ENCODE measurements around the gene RNF217. TPM values are rescaled to one million over a fixed set of nuclear protein-coding genes. Genes with fewer than 3 reads are reported as not detected.

The RNF217 gene
- total RNA-seq, 1 donor from 2014 or later: not detected

DNA sequence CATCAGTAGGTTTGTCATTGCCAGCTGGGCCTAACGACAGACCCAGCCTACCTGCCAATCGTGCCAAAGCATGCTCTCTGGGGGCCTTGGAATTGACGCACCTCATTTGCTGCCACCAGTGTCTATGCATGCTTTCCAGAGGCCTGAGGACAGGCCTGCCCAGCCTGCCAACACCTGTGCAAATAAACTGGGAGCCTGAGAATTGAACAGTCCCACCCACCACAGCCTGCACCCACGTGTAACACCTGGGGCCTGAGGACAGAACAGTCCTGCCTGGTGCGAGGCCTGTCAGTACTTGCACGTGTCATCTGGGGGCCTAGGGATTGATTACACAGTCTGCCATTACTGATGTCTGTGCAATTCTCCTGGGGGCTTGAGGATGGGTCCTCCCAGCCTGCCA lies 6.2 kb upstream of the RNF217 start:
- H3K27me3 Mint-ChIP-seq: peaks cover 9% of the 10 kb centered on the region

DNA sequence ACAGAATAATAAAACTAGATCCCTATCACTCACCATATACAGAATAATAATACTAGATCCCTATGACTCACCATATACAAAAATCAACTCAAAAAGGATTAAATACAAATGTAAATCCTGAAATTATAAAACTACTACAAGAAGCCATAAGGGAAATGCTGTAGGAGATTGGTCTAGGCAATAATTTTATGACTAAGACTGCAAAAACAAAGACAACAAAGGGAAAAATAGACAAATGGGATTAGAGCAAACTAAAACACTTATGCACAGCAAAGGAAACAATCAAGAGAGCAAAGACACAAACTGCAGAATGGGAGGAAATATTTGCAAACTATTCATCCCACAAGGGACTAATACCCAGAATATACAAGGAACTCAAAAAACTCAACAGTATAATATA lies 4.1 kb upstream of the RNF217 start:
- H3K4me1 Mint-ChIP-seq: peaks cover 8% of the 10 kb centered on the region
- no peak overlapping the region for H3K27ac Mint-ChIP-seq
- TF ChIP-seq, protein P1, sequence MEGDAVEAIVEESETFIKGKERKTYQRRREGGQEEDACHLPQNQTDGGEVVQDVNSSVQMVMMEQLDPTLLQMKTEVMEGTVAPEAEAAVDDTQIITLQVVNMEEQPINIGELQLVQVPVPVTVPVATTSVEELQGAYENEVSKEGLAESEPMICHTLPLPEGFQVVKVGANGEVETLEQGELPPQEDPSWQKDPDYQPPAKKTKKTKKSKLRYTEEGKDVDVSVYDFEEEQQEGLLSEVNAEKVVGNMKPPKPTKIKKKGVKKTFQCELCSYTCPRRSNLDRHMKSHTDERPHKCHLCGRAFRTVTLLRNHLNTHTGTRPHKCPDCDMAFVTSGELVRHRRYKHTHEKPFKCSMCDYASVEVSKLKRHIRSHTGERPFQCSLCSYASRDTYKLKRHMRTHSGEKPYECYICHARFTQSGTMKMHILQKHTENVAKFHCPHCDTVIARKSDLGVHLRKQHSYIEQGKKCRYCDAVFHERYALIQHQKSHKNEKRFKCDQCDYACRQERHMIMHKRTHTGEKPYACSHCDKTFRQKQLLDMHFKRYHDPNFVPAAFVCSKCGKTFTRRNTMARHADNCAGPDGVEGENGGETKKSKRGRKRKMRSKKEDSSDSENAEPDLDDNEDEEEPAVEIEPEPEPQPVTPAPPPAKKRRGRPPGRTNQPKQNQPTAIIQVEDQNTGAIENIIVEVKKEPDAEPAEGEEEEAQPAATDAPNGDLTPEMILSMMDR (IDR thresholded peaks at IDR 0.05): no peak
- no peak for ATAC-seq (ENCODE audit: low read depth)
- peaks cover 18% of the 10 kb centered on the region for H3K27me3 Mint-ChIP-seq
- intact Hi-C loops (cut with micrococcal nuclease): no loop called here
- no peaks in the 10 kb centered on the region for H3K9me3 Mint-ChIP-seq
- ChIA-PET CTCF (no interaction called here), POLR2A (no interaction called here)
- DNase-seq: no peak
- no peak overlapping the region for H3K4me3 Mint-ChIP-seq
- no peaks in the 10 kb centered on the region for H3K36me3 Mint-ChIP-seq (ENCODE audit: low read depth)

More for the DNA sequence above, 6.2 kb upstream of the RNF217 start:
- intact Hi-C loops (cut with micrococcal nuclease): no loop called here
- ChIA-PET POLR2A (no interaction called here), CTCF (no interaction called here)
- Mint-ChIP-seq H3K4me3 (no peak overlapping the region), H3K4me1 (no peaks in the 10 kb centered on the region), H3K27ac (no peak overlapping the region), H3K36me3 (ENCODE audit: low read depth) (no peaks in the 10 kb centered on the region), H3K9me3 (no peaks in the 10 kb centered on the region)
- TF ChIP-seq, protein P1 (IDR thresholded peaks at IDR 0.05): no peak
- ATAC-seq (ENCODE audit: low read depth) (no peak), DNase-seq (no peak)

DNA sequence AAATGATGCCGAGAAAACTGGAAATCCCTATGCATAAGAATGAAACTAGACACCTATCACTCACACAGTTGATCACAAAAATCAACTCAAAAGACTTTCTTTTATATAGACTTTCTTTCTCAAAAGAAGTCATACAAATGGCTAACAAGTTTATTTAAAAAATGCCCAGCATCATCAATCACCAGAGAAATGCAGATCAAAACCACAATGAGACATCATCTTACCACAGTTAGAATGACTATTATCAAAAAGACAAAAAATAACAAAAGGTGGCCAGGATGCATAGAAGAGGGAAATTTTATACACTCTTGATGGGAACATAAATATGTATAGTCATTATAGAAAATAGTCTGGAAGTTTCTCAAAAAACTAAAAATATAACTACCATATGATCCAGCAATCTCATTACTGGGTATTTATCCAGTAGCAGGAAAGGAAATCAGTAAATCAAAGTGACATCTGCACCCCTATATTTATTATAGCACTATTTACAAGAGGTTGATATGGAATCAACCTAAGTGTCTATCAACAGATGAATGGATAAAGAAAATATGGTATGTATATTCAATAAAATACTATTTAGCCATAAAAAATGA lies 3.4 kb upstream of the RNF217 start:
- Mint-ChIP-seq H3K4me3 (no peak overlapping the region), H3K27ac (no peak overlapping the region), H3K4me1 (peaks cover 13% of the 10 kb centered on the region), H3K36me3 (ENCODE audit: low read depth) (no peaks in the 10 kb centered on the region), H3K9me3 (no peaks in the 10 kb centered on the region), H3K27me3 (peaks cover 23% of the 10 kb centered on the region)
- POLR2A ChIA-PET: no interaction called here
- TF ChIP-seq, protein P1 (IDR thresholded peaks at IDR 0.05): no peak
- intact Hi-C loops (cut with micrococcal nuclease): no loop called here
- CTCF ChIA-PET: no interaction called here
- no peak for DNase-seq
- ATAC-seq (ENCODE audit: low read depth): no peak

DNA sequence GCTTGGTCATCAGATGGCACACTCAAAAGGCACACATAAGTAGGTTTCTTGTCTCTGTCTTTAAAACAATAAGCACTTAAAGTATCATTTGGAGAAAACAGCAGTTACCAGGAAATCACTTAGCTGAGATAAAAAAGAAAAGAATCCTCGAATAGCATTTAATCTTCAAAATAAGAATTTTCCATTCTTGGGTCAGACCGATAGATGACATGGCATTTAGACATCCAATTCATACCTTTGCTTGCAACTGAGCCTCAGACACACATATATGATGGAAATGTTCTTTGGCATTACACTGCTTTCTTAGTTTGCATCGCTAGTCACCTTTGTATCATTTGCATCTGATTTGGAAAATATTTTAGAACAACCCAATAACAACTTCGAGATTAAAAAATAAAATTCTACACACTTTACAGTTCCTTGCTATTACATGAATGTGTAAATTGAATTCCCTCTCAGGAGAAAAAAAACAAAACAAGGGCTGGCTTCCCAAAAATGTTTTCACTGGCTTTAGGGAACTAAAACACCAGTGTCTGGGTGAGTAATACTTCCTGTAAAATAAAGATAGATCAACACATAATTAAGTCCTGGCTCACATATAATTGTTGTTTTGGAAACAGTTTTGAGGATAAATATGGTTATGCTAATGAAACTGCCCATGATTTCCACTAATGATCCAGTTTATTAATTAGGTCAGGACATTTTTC lies 1.3 kb upstream of the RNF217 start:
- CTCF ChIA-PET: no interaction called here
- intact Hi-C loops (cut with micrococcal nuclease): no loop called here

DNA sequence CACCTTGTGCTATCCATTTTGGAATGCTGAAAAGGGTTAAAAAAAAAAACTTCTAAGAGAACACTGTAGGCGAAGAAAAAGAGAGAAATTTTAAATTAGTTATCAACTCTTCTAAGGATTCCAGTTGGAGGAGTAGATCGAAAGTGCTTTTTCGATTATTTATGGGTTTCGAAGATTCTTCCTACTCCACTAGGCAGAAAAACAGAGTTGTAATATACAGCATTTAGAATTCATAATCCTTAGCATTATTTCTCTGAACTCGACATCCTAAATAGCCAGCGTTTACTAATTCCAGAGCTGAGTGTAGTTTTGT lies 817 bp upstream of the RNF217 start:
- intact Hi-C loops (cut with micrococcal nuclease): no loop called here
- Mint-ChIP-seq H3K27me3 (peaks cover 28% of the 10 kb centered on the region), H3K36me3 (ENCODE audit: low read depth) (no peaks in the 10 kb centered on the region), H3K4me3 (peak overlapping the region; percentile 47), H3K4me1 (peaks cover 13% of the 10 kb centered on the region), H3K27ac (no peak overlapping the region), H3K9me3 (no peaks in the 10 kb centered on the region)
- TF ChIP-seq, protein P1 (IDR thresholded peaks at IDR 0.05): no peak
- DNase-seq (no peak), ATAC-seq (ENCODE audit: low read depth) (no peak)
- CTCF ChIA-PET: no interaction called here
- POLR2A ChIA-PET: no interaction called here

More for the DNA sequence above, 1.3 kb upstream of the RNF217 start:
- H3K27ac Mint-ChIP-seq: no peak overlapping the region
- H3K4me1 Mint-ChIP-seq: peaks cover 13% of the 10 kb centered on the region
- ATAC-seq (ENCODE audit: low read depth): no peak
- H3K27me3 Mint-ChIP-seq: peaks cover 28% of the 10 kb centered on the region
- POLR2A ChIA-PET: no interaction called here
- no peaks in the 10 kb centered on the region for H3K9me3 Mint-ChIP-seq
- no peak for DNase-seq
- TF ChIP-seq, protein P1 (IDR thresholded peaks at IDR 0.05): no peak
- no peaks in the 10 kb centered on the region for H3K36me3 Mint-ChIP-seq (ENCODE audit: low read depth)
- no peak overlapping the region for H3K4me3 Mint-ChIP-seq

Data from activated B cell treated with CpG ODN at 0.5 μM for 24 hours (primary cell).